Mesenchymal stem cell (in vitro differentiated cells and primary cell): ENCODE results near the gene BSND.
A peak's percentile ranks its signal among the peaks of the same experiment; 100 is the strongest.

Source experiments
- DNase-seq: peaks from one replicate; pipeline ENCODE4 v3.0.0-alpha.2; 2013
- H2AFZ ChIP-seq: one replicate; pipeline ENCODE4 v1.6.1; 2013; ENCODE audit warnings: low read depth, mild to moderate bottlenecking, control low read depth, inconsistent platforms, low read length, moderate library complexity
- H2AK5ac ChIP-seq: 2 replicates; pipeline ENCODE4 v1.6.1; 2013; ENCODE audit warnings: low read length, moderate library complexity, mild to moderate bottlenecking, inconsistent platforms; ENCODE audit not compliant: severe bottlenecking
- H2BK120ac ChIP-seq: one replicate; pipeline ENCODE4 v1.6.1; 2013; ENCODE audit warnings: low read depth, mild to moderate bottlenecking, inconsistent platforms, low read length, moderate library complexity
- H2BK12ac ChIP-seq, 2 experiments: one replicate each; pipeline ENCODE4 v1.6.1; 2013; ENCODE audit warnings: inconsistent platforms in 2 of 2, low read length in 2 of 2, mild to moderate bottlenecking in 2 of 2, moderate library complexity in 2 of 2, control low read depth in 1 of 2
- H2BK15ac ChIP-seq: one replicate; pipeline ENCODE4 v1.6.1; 2013; ENCODE audit warnings: mild to moderate bottlenecking, low read depth, inconsistent platforms; ENCODE audit not compliant: poor library complexity, severe bottlenecking
- H2BK5ac ChIP-seq: 2 replicates; pipeline ENCODE4 v1.6.1; 2013; ENCODE audit warnings: low read depth, mild to moderate bottlenecking, low read length, control low read depth, inconsistent platforms; ENCODE audit not compliant: poor library complexity, severe bottlenecking
- H3K14ac ChIP-seq, 2 experiments: one replicate each; pipeline ENCODE4 v1.6.1; 2013; ENCODE audit warnings: inconsistent platforms in 2 of 2, low read length in 2 of 2, control low read depth in 1 of 2, mild to moderate bottlenecking in 1 of 2, moderate library complexity in 1 of 2
- H3K18ac ChIP-seq, 2 experiments: one replicate each; pipeline ENCODE4 v1.6.1; 2013; ENCODE audit warnings: inconsistent platforms in 2 of 2, low read length in 2 of 2, control low read depth in 1 of 2, low read depth in 1 of 2, mild to moderate bottlenecking in 1 of 2
- H3K23ac ChIP-seq, 2 experiments: one replicate each; pipeline ENCODE4 v1.6.1; 2013; ENCODE audit warnings: inconsistent platforms in 2 of 2, low read length in 2 of 2, mild to moderate bottlenecking in 2 of 2, moderate library complexity in 2 of 2, control low read depth in 1 of 2
- H3K27ac ChIP-seq: 2 replicates; pipeline ENCODE4 v1.5.1; 2013; ENCODE audit warnings: mild to moderate bottlenecking, moderate library complexity, low read length, control low read depth, inconsistent platforms; ENCODE audit not compliant: poor library complexity, severe bottlenecking
- H3K27me3 ChIP-seq, 2 experiments: 2 replicates each; pipeline versions ENCODE4 v1.6.1 to v1.7.0; 2013; ENCODE audit warnings: low read length in 2 of 2, mild to moderate bottlenecking in 2 of 2, moderate library complexity in 2 of 2, control low read depth in 1 of 2, inconsistent platforms in 1 of 2; ENCODE audit not compliant: control insufficient read depth in 1 of 2, insufficient read depth in 1 of 2
- H3K36me3 ChIP-seq, 2 experiments: 2 replicates each; pipeline versions ENCODE4 v1.6.1 to v1.7.0; 2013; ENCODE audit warnings: low read length in 2 of 2, control low read depth in 1 of 2, inconsistent platforms in 1 of 2, low read depth in 1 of 2, mild to moderate bottlenecking in 1 of 2; ENCODE audit not compliant: insufficient read depth in 2 of 2, control insufficient read depth in 1 of 2
- H3K4ac ChIP-seq, 2 experiments: one replicate each; pipeline ENCODE4 v1.6.1; 2013; ENCODE audit warnings: inconsistent platforms in 2 of 2, low read length in 2 of 2, mild to moderate bottlenecking in 2 of 2, moderate library complexity in 2 of 2, control low read depth in 1 of 2, low read depth in 1 of 2
- H3K4me1 ChIP-seq: 2 replicates; pipeline ENCODE4 v1.6.1; 2013; ENCODE audit warnings: low read depth, low read length, control low read depth; ENCODE audit not compliant: control insufficient read depth, insufficient read depth
- H3K4me2 ChIP-seq: 2 replicates; pipeline ENCODE4 v1.6.1; 2013; ENCODE audit warnings: low read length, mild to moderate bottlenecking, inconsistent platforms; ENCODE audit not compliant: poor library complexity, severe bottlenecking
- H3K4me3 ChIP-seq, 2 experiments: 2 replicates each; pipeline versions ENCODE4 v1.5.1 to v1.7.0; 2013; ENCODE audit warnings: low read length in 2 of 2, mild to moderate bottlenecking in 2 of 2, control low read depth in 1 of 2, low read depth in 1 of 2; ENCODE audit not compliant: insufficient read depth in 1 of 2
- H3K79me1 ChIP-seq: replicated peaks from 2 replicates; pipeline ENCODE4 v1.6.1; 2013; ENCODE audit warnings: mild to moderate bottlenecking, control low read depth, low read length, inconsistent platforms; ENCODE audit not compliant: poor library complexity, severe bottlenecking
- H3K9ac ChIP-seq: 2 replicates; pipeline ENCODE4 v1.7.0; 2013; ENCODE audit warnings: mild to moderate bottlenecking, low read length, moderate library complexity
- H3K9me3 ChIP-seq: 2 replicates; pipeline ENCODE4 v1.7.0; 2013; ENCODE audit warnings: mild to moderate bottlenecking, low read length; ENCODE audit not compliant: control insufficient read depth
- H4K8ac ChIP-seq: one replicate; pipeline ENCODE4 v1.6.1; 2013; ENCODE audit warnings: inconsistent platforms, mild to moderate bottlenecking, low read length, moderate library complexity
- H4K91ac ChIP-seq: one replicate; pipeline ENCODE4 v1.6.1; 2013; ENCODE audit warnings: mild to moderate bottlenecking, low read length, inconsistent platforms
- WGBS: methylation state at CpG from one replicate; pipeline ENCODE4 v1.1.7; 2013; ENCODE audit warnings: mixed read lengths; 5-methylcytosine and 5-hydroxymethylcytosine counted together

The BSND gene

DNA sequence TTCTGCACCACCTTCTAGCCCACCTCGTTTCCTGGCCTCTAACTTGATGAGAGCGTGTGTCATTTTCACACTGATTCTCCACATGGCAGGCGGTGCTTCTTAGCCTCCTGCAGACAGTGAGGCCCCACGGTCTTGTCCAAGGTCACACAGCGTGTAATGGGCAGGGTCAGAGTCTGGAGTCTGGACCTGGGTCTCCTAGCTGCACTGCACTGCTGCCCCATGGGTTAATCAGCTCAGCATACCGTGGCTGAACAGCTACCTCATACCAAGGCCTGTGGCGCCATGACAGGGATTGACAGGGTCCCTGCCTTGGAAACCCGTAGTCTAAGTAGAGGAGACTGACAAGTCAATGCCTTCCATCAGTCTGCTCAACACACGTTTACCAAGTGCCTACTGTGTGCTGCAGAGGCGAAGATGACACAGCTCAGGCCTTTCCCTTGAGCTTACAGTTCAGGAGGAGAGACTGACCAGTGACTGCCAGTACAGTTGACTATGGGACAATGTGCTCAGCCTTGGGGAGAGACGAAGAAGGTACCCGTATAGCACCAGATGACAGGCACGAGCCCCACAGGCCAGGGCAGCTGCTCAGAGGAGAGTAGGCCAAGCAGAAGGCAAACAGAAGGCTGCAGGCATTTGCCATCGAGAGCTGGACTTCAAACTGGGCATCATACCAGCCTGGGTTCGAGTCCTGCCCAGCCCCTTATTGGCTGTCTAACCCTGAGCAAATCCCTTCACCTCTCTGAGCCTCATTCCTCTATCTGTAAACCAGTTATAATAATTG, 46.1 kb downstream of the BSND start:
- Histone ChIP-seq H3K14ac (no peak overlapping the region), H3K4me2 (no peak overlapping the region), H3K23ac (no peak overlapping the region), H2BK12ac (no peak overlapping the region), H2AFZ (no peak overlapping the region), H3K9ac (no peak overlapping the region), H2BK120ac (no peak overlapping the region), H3K79me1 (no peaks in the 10 kb centered on the region), H3K4me1 (peaks cover 4% of the 10 kb centered on the region), H4K8ac (no peak overlapping the region), H3K9me3 (no peaks in the 10 kb centered on the region), H3K18ac (no peak overlapping the region), H3K27ac (no peak overlapping the region), H3K27me3 (peaks cover 16 to 71% of the 10 kb centered on the region in 2 experiments), H2AK5ac (no peak overlapping the region), H2BK15ac (no peak overlapping the region), H3K4ac (no peak overlapping the region), H3K36me3 (no peaks in the 10 kb centered on the region), H3K4me3 (no peak overlapping the region), H2BK5ac (no peak overlapping the region), H4K91ac (no peak overlapping the region)
- 88% methylated on average over 14 of the region's 15 CpGs for WGBS
- DNase-seq = no peak

DNA sequence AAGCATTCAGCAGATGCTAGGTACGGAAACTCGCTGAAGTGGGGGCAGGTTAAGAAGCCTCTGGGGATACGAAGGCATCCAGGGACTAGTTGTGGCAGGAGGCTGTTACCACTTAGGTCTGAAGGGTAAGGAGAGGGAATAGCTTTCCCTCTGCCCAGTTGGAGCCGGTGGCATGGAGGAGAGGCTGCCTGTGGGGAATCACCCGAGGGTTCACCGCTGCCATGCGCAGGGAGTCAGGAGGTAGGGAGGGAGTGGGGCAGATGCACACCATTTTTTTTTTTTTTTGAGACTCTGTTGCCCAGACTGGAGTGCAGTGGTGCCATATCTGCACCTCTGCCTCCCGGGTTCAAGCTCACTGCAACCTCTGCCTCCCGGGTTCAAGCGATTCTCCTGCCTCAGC, 46.7 kb downstream of the BSND start:
- no peak overlapping the region for H4K91ac ChIP-seq
- H3K18ac ChIP-seq = no peak overlapping the region
- H2BK120ac ChIP-seq = no peak overlapping the region
- no peak overlapping the region for H2BK5ac ChIP-seq
- H2AK5ac ChIP-seq = no peak overlapping the region
- H3K4me3 ChIP-seq = no peak overlapping the region
- H3K9ac ChIP-seq = no peak overlapping the region
- DNase-seq = no peak
- WGBS = 96% methylated on average over 8 of the region's 10 CpGs
- H3K14ac ChIP-seq = no peak overlapping the region
- H3K4ac ChIP-seq = no peak overlapping the region
- no peaks in the 10 kb centered on the region for H3K9me3 ChIP-seq
- no peak overlapping the region for H2AFZ ChIP-seq
- H3K4me1 ChIP-seq = peaks cover 5% of the 10 kb centered on the region
- peaks cover 10 to 68% of the 10 kb centered on the region in 2 experiments for H3K27me3 ChIP-seq
- no peak overlapping the region for H3K27ac ChIP-seq
- H2BK12ac ChIP-seq = no peak overlapping the region
- no peak overlapping the region for H3K4me2 ChIP-seq
- no peaks in the 10 kb centered on the region for H3K36me3 ChIP-seq
- no peak overlapping the region for H3K23ac ChIP-seq
- H2BK15ac ChIP-seq = no peak overlapping the region
- no peaks in the 10 kb centered on the region for H3K79me1 ChIP-seq
- no peak overlapping the region for H4K8ac ChIP-seq

DNA sequence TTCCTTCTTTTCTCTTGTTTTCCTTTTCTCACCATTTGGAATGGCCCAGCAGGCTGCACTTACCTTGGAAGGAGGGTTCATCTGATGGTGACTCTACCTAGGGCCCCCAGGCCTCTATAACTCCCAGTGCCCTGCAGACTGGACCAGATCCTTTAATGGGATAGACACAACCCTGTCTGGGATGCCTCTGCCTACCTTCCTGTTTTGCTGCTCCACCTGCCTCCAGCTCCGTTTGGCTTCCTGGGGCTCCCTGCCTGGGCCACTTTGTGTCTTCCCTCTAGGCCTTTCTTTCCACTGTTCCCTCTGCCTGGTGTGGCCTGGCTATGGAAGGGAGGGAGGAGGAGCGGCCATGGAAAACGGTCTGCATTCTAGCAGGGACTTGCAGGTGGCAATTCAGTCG, 48.1 kb downstream of the BSND start:
- no peaks in the 10 kb centered on the region for H3K36me3 ChIP-seq
- no peak overlapping the region for H2BK12ac ChIP-seq
- no peaks in the 10 kb centered on the region for H3K9me3 ChIP-seq
- peaks cover 5% of the 10 kb centered on the region for H3K4me1 ChIP-seq
- no peak overlapping the region for H3K14ac ChIP-seq
- H2BK15ac ChIP-seq = no peak overlapping the region
- no peak overlapping the region for H3K27ac ChIP-seq
- H3K9ac ChIP-seq = no peak overlapping the region
- H4K8ac ChIP-seq = no peak overlapping the region
- no peak overlapping the region for H3K23ac ChIP-seq
- H3K27me3 ChIP-seq = peaks cover 0 to 64% of the 10 kb centered on the region in 2 experiments
- H3K4ac ChIP-seq = no peak overlapping the region
- no peak overlapping the region for H4K91ac ChIP-seq
- H2BK120ac ChIP-seq = no peak overlapping the region
- no peak overlapping the region for H3K4me3 ChIP-seq
- H3K18ac ChIP-seq = no peak overlapping the region
- H2AK5ac ChIP-seq = no peak overlapping the region
- no peak for DNase-seq
- no peak overlapping the region for H3K4me2 ChIP-seq
- 88% methylated on average over 4 of the region's 4 CpGs for WGBS
- H2BK5ac ChIP-seq = no peak overlapping the region
- H2AFZ ChIP-seq = no peak overlapping the region
- H3K79me1 ChIP-seq = no peaks in the 10 kb centered on the region

DNA sequence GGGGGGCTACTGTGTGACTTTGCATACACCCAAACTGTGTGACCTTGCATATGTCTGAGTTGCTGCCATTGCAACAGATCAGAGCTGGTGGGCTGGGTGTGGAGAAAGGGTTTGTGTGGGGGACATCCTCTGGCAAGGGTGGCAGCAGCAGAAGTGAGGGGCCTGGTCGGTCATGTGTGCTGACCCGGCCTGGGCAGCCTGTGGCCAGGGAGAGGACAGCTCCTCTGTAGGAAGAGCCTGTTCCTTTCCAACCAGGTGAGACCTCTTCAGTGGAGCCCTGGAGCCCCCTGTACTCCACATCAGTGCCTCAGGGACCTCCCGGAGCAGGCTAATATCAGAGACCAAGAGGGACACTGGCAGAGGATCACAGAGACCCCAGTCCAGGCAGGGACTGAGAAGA, 48.9 kb downstream of the BSND start:
- Histone ChIP-seq H3K18ac (no peak overlapping the region), H2AFZ (no peak overlapping the region), H3K4me1 (peaks cover 5% of the 10 kb centered on the region), H3K27me3 (peaks cover 0 to 57% of the 10 kb centered on the region in 2 experiments), H3K27ac (no peak overlapping the region), H3K4me3 (no peak overlapping the region), H3K23ac (no peak overlapping the region), H2BK15ac (no peak overlapping the region), H3K14ac (peak overlapping the region in 1 of 2 experiments; percentile 50), H3K79me1 (no peaks in the 10 kb centered on the region), H3K9me3 (no peaks in the 10 kb centered on the region), H2BK120ac (no peak overlapping the region), H2BK5ac (no peak overlapping the region), H3K4ac (no peak overlapping the region), H2BK12ac (no peak overlapping the region), H3K36me3 (no peaks in the 10 kb centered on the region), H4K91ac (no peak overlapping the region), H3K4me2 (no peak overlapping the region), H4K8ac (no peak overlapping the region), H3K9ac (no peak overlapping the region), H2AK5ac (no peak overlapping the region)
- DNase-seq = no peak
- WGBS = 95% methylated on average over 3 of the region's 3 CpGs
